Suppressor macrophage (primary cell): ENCODE measurements around the gene SLC9A8.
"Not testable (repeated sequence)": the region's sequence is repeated elsewhere in the genome, so short reads cannot be mapped to it uniquely, and the experiment has no call there.

ENCODE experiments used
- DNase-seq, 4 experiments: peaks; one replicate each; pipeline ENCODE4 v3.0.0-alpha.2; 2020 to 2022
- total RNA-seq, 17 experiments: gene quantifications; one replicate each; lab custom pipeline; 2026; ENCODE audit warnings: mixed read lengths in 6 of 17, inconsistent platforms in 3 of 17; lab: John Stamatoyannopoulos, UW

Gene SLC9A8, protein sequence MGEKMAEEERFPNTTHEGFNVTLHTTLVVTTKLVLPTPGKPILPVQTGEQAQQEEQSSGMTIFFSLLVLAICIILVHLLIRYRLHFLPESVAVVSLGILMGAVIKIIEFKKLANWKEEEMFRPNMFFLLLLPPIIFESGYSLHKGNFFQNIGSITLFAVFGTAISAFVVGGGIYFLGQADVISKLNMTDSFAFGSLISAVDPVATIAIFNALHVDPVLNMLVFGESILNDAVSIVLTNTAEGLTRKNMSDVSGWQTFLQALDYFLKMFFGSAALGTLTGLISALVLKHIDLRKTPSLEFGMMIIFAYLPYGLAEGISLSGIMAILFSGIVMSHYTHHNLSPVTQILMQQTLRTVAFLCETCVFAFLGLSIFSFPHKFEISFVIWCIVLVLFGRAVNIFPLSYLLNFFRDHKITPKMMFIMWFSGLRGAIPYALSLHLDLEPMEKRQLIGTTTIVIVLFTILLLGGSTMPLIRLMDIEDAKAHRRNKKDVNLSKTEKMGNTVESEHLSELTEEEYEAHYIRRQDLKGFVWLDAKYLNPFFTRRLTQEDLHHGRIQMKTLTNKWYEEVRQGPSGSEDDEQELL
- total RNA-seq, result 21.6 to 53.7 (median 31.9) reads per million in 17 experiments

DNA sequence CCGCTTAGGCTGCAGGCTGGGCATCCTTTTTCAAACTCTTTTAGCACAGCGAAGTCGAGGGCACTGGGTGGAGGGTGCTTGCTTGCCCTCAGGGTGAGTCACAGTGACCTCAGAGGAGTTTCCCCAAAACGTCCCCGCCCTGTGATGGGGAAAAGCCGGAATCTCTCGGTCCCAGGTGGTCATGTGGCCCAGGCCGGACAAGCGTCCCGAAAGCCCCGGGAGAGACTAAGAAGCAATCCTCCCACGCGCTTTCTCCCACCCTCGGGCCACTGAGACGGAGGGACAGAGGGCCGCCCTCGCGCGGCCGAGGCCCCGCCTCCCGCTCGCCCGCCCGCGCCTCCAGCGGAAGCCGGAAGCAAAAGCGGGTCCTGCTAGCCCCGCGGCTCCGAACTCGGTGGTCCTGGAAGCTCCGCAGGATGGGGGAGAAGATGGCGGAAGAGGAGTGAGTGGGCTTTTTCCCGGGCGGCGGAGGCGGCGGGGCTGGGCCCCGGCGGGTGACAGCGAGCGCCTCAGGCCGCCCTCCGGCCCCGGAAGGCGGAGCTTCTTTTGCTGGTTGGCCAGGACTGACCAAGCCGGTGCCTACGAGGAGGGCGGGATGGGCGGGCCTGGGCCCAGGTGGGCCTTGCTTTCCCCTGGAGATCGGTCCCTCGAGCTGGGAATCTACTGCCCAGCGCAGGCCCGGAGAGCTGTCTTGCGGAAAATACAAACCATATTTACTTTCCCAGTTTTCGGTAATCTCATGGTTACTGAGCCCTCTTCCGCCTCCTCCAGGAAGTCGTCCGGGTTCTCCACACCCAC is at the start of gene SLC9A8:
TSS of gene SLC9A8 (plus strand) at position 322 of the 798 bp plus-strand sequence. CDS start at position 417, 95 bp downstream.
- peak; percentile 97 to 99 (median 99) for DNase-seq

DNA sequence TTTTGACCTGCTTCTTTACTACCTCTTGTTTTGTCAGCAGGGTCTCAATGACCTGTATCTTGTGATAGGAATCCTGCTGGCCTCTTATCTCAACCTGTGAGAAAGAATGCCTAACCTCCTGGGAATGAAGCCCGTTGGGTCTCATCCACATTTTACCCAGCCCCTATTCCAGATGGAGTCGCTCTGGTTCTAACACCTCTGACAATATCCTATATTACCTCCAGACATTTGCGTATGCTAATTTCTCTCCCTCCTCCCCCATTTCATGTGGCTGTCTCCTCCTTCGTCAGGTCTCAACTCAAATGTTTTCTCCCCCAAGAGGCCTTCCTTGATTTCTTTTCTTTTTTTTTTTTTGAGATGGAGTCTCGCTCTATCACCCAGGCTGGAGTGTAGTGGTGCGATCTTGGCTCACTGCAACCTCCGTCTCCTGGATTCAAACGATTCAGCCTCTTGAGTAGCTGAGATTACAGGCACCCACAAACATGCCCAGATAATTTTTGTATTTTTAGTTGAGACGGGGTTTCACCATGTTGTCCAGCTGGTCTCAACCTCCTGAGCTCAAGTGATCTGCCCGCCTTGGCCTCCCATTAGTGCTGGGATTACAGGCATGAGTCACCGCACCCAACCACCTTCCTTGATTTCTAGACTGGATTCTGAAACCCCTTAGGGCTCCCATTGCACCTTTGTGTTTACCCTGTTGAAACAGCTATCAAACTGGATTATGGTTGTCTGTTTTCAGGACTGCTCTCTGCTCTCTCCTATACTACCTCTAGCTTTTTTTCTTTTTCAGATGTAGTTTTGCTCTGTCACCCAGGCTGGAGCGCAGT is 49.5 kb upstream of the SLC9A8 start:
- no peak for DNase-seq

- DNase-seq, result no peak
Observed at GRCh38 chr20:49765413-49765736, 47.3 kb upstream of the SLC9A8 start.

DNA sequence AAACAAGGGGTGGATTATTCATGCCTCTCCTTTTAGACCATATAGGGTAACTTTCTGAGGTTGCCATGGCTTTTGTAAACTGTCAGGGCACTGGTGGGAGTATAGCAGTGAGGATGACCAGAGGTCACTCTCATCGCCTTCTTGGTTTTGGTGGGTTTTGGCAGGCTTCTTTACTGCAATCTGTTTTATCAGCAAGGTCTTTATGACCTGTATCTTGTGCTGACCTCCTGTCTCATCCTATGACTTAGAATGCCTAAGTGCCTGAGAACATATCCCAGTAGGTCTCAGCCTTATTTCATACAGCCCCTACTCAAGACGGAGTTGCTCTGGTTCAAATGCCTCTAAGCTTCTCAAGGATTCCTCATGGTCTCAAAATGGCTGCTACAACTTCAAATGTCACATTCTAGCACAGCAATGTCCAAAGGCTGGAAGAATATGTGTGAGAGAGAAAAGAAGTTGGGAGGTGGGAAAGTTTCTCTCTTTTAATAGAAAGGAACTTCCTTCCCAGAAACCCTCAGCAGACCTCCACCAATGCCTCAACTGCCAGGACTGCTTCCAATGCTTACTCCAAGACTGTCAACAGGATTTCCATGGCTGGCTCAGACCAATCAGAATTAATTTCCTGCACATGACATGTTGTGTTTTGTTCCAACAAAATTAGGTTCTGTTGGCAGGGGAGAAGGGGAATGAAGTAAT is 46.6 kb upstream of the SLC9A8 start:
- DNase-seq, result peak in 1 of 4 experiments; percentile 28

DNA sequence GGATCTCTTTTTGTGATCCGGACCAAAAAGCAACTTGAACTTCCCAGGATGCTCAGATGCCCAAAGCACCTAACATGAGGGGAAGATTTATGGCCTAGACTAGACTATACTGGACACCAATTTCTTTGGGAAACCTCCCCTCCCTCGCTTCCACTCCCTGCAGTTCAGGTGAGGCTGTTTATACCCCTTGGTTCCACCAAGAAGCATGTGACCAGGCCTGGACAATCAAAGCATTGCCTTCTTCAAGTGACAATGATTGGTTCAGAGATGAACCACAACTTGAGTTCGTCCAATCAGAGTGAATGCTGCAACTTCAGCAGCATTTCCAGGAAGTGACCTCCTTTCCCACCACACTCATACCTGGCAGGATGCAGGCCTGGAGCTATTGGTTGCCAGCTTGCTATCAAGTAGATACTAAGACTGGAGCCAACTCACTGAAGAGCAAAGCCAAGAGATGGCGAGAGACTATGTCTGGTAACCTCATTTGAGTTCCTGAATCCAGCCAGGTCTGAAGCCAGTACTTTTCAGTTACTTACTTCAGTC is 45.6 kb upstream of the SLC9A8 start:
- DNase-seq, result no peak

GRCh38 chr20:49768204-49769047 is 44.2 kb upstream of the SLC9A8 start:
- peak; percentile 65 to 83 (median 72) for DNase-seq

DNA sequence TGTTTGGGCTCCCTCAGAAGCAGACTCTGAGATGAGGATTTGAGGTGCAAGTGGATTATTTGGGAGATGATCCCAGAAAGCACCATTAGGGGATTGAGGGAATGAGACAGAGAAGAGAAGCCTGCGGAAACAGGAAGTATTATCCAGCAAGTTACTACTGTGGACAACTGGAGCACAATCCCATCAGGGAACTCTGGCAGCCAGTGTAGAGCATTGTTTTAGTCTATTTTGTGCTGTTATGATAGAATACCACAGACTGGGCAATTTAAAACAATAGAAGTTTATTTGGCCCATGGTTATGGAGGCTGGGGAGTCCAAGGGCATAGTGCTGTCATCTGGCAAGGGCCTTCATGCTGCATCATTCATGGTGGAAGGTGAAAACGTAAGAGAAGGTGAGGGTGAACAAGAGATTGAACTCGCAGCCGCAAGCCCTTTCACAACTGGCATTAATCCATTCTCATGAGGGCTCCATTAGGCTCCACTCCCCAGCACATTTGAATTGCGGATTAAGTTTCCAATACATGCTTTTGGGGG is 43.5 kb upstream of the SLC9A8 start:
- DNase-seq, result no peak

DNA sequence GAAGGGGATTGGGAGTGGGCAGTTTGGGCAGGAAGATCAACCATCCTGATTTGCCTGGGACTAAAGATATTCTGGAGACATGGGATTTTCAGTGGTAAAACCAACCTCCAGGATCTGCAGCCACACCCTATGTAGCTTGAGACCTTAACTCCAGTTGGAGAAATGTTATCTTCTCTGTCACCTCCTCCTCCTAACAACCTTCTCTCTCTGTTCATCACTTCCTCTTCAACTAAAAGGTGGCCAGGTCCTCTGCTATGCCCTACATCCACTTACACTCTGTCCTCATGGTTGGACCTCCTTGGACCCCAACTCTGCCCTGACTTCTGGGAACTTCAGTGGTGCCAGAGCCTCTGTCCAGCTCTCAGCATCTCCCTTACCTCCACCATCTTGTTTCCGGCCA is 42.0 kb upstream of the SLC9A8 start:
- DNase-seq, result no peak

GRCh38 chr20:49774213-49774612 is 38.4 kb upstream of the SLC9A8 start:
- DNase-seq, result not testable (repeated sequence)

DNA sequence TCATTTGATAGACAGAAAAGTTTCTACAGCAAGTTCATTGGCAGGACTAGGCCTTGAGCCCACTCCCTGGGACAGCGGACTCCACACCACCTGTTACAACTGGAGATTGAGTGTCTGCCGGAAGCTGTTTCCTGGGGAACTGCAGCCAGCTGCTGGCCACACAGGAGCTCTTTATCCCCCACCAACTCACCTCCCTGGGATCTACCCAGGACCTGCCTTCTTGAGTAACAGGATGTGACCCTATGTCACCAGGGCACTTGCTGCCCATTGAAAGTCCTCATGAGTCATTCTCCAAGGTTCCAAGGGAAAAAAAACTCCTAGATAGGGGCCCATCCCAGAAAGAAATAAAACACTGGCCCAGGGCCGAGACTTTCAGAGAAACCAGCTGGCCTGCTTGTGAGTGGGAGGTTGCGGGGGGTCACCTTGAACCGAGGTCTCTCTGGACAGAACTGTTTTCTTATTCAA is 37.4 kb upstream of the SLC9A8 start:
- peak; percentile 54 to 83 (median 70) for DNase-seq

DNA sequence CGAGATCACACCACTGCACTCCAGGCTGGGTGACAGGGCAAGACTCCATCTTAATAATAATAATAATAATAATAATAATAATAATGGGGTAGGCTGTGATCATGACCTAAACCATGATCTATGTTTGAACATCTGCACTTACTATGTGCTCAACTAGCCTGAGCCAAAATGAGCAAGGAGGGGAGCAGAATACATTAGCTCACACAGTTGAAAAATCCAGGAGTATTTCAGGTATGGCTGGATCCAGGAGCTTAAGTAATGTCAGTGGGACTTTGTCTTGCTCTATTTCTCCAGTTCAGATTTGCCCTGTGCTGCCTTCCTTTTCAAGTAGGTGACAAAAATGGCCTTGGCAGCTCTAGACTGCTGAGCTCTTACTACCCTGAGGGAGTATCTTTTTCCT is 32.7 kb upstream of the SLC9A8 start:
- no peak for DNase-seq

GRCh38 chr20:49781676-49782075 is 31.0 kb upstream of the SLC9A8 start:
- DNase-seq, result no peak

DNA sequence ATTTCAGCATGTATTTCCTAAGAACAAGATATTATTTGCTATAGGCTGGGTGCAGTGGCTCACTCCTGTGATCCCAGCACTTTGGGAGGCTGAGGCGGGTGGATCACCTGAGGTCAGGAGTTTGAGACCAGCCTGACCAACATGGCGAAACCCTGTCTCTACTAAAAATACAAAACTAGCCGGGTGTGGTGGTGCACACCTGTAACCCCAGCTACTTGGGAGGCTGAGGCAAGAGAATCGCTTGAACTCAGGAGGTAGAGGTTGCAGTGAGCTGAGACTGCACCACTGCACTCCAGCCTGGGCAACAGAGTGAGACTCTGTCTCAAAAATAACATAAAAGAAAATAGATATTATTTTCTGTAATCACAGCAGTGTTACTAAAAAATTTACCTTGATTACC is 30.2 kb upstream of the SLC9A8 start:
- DNase-seq, result not testable (repeated sequence)

DNA sequence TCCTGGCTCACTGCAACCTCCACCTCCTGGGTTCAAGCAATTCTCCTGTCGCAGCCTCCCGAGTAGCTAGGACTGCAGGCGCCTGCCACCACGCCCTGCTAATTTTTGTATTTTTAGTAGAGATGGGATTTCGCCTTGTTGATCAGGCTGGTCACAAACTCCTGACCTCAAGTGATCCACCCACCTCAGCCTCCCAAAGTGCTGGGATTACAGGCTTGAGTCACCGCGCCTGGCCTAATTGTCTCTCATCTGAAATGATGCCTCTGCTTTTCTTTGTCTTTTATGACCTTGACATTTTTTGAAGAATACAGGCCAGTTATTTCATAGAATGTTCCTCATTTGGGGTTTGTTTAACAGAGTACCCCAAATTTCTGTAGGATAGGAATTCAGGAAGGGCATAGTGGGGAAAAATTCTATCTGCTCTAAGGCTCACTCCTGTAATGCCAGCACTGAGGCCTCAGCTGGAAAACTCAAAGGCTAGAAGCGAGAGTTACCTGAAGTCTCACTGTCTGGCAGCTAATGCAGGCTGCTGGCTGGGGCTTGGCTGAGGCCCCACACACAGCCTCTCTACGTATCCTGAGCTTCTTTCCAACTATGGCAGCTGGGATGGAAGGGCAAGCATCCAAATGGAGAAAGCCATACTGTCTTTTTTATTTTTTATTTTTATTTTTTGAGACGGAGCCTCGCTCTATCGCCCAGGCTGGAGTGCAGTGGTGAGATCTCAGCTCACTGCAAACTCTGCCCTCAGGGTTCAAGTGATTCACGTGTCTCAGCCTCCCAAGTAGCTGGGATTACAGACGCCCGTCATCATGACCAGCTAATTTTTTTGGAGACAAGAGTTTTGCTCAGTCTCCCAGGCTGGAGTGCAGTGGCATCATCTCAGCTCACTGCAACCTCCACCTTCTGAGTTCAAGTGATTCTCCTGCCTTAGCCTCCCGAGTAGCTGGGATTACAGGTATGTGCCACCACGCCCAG is 29.3 kb upstream of the SLC9A8 start:
- DNase-seq, result not testable (repeated sequence)

DNA sequence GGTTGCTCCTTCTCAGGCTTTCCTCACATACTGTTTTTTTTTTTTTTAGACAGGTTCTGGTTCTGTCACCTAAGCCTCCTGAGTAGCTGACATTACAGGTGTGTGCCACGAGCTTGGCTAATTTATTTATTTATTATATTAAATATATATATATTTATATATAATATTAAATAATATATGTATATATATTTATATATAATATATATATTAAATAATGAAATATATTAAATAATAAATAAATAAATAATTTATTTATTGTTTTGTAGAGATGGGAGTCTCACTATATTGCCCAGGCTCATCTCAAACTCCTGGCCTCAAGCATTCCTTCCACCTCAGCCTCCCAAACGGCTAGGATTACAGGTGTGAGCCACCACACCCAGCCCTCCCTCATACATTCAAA is 28.3 kb upstream of the SLC9A8 start:
- no peak for DNase-seq

- DNase-seq, result no peak
Observed at GRCh38 chr20:49785149-49785851, 27.3 kb upstream of the SLC9A8 start.

- DNase-seq, result peak in 3 of 4 experiments; percentile 51 to 60 (median 57)
Observed at GRCh38 chr20:49785852-49786175, 26.8 kb upstream of the SLC9A8 start.

- DNase-seq, result peak in 1 of 4 experiments; percentile 48
Observed at GRCh38 chr20:49786196-49786595, 26.4 kb upstream of the SLC9A8 start.
